ENCODE results near the gene MFNG. TPM values are rescaled to one million over a fixed set of nuclear protein-coding genes. Genes with fewer than 3 reads are reported as not detected.

Gene MFNG
- total RNA-seq, 4 donors from 2014 or later, result 7.5 to 23.1 (median 18.5) TPM

DNA sequence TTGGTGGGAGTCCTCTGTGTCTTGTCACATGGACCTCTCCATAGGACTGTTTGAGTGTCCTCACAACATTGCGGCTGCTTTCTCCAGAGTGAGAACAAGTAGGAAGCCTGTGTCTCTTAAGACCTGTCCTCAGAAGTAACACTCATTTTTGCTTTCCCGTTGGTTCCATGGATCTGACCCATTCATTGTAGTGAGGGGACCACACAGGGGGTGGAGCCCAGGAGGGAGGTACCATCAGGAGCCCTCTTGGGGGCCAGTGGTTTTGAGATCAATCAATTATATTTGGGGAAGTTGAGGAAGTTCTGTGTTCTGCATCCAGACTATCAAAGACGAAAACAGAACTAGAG lies 53.5 kb downstream of the MFNG start:
- intact Hi-C loops (cut with DNase I), result no loop called here
- peaks cover 0 to 97% (median 25%) of the 10 kb centered on the region in 4 donors for H3K27me3 ChIP-seq
- H3K27ac ChIP-seq (replicated peaks in 1 of 4), result no peak overlapping the region
- no peak overlapping the region for H3K4me3 ChIP-seq
- H3K9me3 ChIP-seq, result peaks cover 0 to 7% (median 3%) of the 10 kb centered on the region in 4 donors
- DNase-seq (ENCODE audit: extremely low spot score), result no peak
- 89% methylated on average over 3 of the region's 3 CpGs for WGBS
- H3K4me1 ChIP-seq, result peaks cover 3 to 14% (median 7%) of the 10 kb centered on the region in 4 donors
- TF ChIP-seq, protein P1, sequence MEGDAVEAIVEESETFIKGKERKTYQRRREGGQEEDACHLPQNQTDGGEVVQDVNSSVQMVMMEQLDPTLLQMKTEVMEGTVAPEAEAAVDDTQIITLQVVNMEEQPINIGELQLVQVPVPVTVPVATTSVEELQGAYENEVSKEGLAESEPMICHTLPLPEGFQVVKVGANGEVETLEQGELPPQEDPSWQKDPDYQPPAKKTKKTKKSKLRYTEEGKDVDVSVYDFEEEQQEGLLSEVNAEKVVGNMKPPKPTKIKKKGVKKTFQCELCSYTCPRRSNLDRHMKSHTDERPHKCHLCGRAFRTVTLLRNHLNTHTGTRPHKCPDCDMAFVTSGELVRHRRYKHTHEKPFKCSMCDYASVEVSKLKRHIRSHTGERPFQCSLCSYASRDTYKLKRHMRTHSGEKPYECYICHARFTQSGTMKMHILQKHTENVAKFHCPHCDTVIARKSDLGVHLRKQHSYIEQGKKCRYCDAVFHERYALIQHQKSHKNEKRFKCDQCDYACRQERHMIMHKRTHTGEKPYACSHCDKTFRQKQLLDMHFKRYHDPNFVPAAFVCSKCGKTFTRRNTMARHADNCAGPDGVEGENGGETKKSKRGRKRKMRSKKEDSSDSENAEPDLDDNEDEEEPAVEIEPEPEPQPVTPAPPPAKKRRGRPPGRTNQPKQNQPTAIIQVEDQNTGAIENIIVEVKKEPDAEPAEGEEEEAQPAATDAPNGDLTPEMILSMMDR (IDR thresholded peaks at IDR 0.05), result no peak
- TF ChIP-seq EP300 (IDR thresholded peaks at IDR 0.05), result no peak
- H3K36me3 ChIP-seq, result no peaks in the 10 kb centered on the region

DNA sequence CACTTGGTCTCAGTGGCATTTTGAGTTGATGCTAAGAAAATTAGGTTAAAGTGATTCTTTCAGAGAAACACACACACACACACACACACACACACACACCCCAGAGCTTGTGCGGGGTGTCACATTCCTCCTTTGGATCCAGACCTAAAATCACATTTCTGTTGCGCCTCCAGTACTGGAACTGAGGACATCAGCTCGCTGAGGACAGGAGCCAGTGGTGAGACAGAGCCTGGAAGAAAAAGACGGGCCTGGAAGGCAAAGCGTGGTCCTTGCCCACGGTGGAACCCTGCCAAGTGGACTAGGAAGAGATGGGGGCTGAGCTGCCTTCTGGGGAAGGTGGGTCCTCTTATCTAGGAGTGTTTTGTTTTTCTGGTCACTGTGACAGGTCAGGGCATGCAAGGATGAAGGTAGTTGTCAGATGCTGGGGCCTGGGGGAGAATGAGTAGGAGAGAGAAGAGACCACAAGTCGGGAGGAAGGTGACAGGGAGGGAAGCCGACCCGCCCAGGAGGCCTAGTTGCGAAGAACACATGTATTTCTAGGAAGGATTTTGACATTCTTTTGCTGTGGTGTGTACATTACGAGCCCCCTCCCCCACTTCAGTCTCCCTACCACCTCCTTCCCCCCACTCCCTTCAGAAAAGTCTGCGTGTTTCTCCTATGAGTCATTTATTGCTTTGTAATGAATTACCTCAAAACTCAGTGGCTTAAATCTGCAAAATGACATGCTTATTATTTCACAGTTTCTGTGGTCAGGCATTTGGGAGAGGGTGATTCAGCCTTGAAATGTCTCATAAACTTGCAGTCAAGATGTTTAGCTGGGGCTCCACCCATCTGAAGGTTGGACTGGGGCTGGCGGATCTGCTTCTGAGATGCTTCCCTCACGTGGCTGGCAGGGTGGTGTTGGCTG lies 54.1 kb downstream of the MFNG start:
- Histone ChIP-seq H3K27me3 (peaks cover 0 to 97% (median 31%) of the 10 kb centered on the region in 4 donors), H3K36me3 (no peaks in the 10 kb centered on the region), H3K4me3 (no peak overlapping the region), H3K4me1 (peaks cover 4 to 20% (median 13%) of the 10 kb centered on the region in 4 donors), H3K9me3 (peaks cover 0 to 7% (median 3%) of the 10 kb centered on the region in 4 donors), H3K27ac (replicated peaks in 1 of 4) (no peak overlapping the region)
- intact Hi-C loops (cut with DNase I), result no loop called here
- 69% methylated on average over 14 of the region's 14 CpGs for WGBS
- DNase-seq (ENCODE audit: extremely low spot score), result no peak
- TF ChIP-seq POLR2A (IDR thresholded peaks at IDR 0.05; ENCODE audit: low read depth) (no peak), EP300 (IDR thresholded peaks at IDR 0.05) (no peak), POLR2AphosphoS5 (IDR thresholded peaks at IDR 0.05) (no peak)
- TF ChIP-seq, protein P1 (IDR thresholded peaks at IDR 0.05), result no peak

DNA sequence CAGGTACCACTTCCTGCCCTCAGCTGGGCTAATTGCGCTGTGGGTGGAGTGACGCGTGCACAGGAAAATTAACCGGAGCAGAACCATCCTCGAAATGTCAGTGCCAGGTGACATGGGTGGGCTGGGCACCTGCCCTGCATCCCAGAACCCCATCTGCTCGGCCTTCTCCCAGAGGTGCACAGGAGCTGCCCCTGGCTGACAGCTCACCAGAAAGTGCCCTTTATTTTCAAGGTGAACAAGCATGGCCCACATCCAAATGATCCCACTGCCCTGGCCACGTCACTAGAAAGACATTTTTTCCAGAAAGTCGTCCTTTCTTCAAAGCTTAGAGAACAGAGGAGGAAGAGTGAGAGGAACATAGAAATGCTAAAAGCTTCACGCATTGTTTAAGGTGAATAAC lies 54.8 kb downstream of the MFNG start:
- H3K36me3 ChIP-seq, result no peaks in the 10 kb centered on the region
- no peak overlapping the region for H3K4me3 ChIP-seq
- TF ChIP-seq EP300 (IDR thresholded peaks at IDR 0.05) (no peak), POLR2A (IDR thresholded peaks at IDR 0.05; ENCODE audit: low read depth) (no peak)
- TF ChIP-seq, protein P1 (IDR thresholded peaks at IDR 0.05), result no peak
- H3K27me3 ChIP-seq, result peaks cover 0 to 100% (median 37%) of the 10 kb centered on the region in 4 donors
- no peak overlapping the region for H3K27ac ChIP-seq (replicated peaks in 1 of 4)
- DNase-seq (ENCODE audit: extremely low spot score), result no peak
- peaks cover 0 to 7% (median 3%) of the 10 kb centered on the region in 4 donors for H3K9me3 ChIP-seq
- intact Hi-C loops (cut with DNase I), result no loop called here
- 85% methylated on average over 8 of the region's 9 CpGs for WGBS
- H3K4me1 ChIP-seq, result peaks cover 9 to 27% (median 20%) of the 10 kb centered on the region in 4 donors

DNA sequence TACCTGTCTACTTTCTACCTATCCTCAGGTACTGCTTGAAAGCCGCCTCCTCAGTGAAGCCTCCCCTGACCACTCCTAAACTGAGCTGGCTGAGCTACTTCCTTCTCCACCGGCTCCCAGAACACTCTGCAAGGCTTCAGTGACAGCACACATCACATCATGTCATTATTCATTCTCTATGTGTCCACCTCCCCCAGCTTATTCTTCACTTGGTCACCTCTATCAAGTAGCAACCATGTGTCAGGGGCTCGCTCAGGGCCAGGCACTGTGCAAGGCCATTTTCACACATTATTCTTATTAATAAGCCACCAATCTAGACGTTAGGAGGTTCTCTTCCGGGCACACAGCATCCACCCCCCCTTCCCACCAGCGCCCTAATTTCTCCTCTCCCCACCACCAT lies 55.2 kb downstream of the MFNG start:
- H3K9me3 ChIP-seq, result peaks cover 0 to 7% (median 3%) of the 10 kb centered on the region in 4 donors
- no peaks in the 10 kb centered on the region for H3K36me3 ChIP-seq
- H3K27me3 ChIP-seq, result peaks cover 0 to 100% (median 39%) of the 10 kb centered on the region in 4 donors
- H3K27ac ChIP-seq (replicated peaks in 1 of 4), result no peak overlapping the region
- 75% methylated on average over 6 of the region's 6 CpGs for WGBS
- peaks cover 9 to 31% (median 21%) of the 10 kb centered on the region in 4 donors for H3K4me1 ChIP-seq
- no peak overlapping the region for H3K4me3 ChIP-seq
- intact Hi-C loops (cut with DNase I), result no loop called here
- no peak for DNase-seq (ENCODE audit: extremely low spot score)
- TF ChIP-seq, protein P1 (IDR thresholded peaks at IDR 0.05), result no peak
- no peak for TF ChIP-seq POLR2AphosphoS5 (IDR thresholded peaks at IDR 0.05)
- no peak for TF ChIP-seq EP300 (IDR thresholded peaks at IDR 0.05)
- TF ChIP-seq POLR2A (IDR thresholded peaks at IDR 0.05; ENCODE audit: low read depth), result no peak
